ENCODE data around the gene C4orf50.

Gene C4orf50

GRCh38 chr4:6044276-6044675, 26.0 kb upstream of the C4orf50 start:
- DNase-seq (ENCODE audit: low read depth, low spot score), result no peak
- H3K27me3 ChIP-seq (ENCODE audit: control insufficient read depth, insufficient read depth, low read length), result no peaks in the 10 kb centered on the region
- no peaks in the 10 kb centered on the region for H3K4me1 ChIP-seq (ENCODE audit: control insufficient read depth, insufficient read depth, low read length)
- no peaks in the 10 kb centered on the region for H3K9me3 ChIP-seq (ENCODE audit: control insufficient read depth, insufficient read depth, low read length)
- no peak overlapping the region for H3K27ac ChIP-seq (ENCODE audit: low read length)
- no peak overlapping the region for H3K4me3 ChIP-seq (ENCODE audit: low read length)
- no peaks in the 10 kb centered on the region for H3K36me3 ChIP-seq (ENCODE audit: control insufficient read depth, insufficient read depth, low read length)
- WGBS (ENCODE audit: insufficient coverage, insufficient read length), result no CpG with 5 or more reads among the region's 9 CpGs

GRCh38 chr4:6043843-6044242, 25.6 kb upstream of the C4orf50 start:
- H3K36me3 ChIP-seq (ENCODE audit: control insufficient read depth, insufficient read depth, low read length), result no peaks in the 10 kb centered on the region
- no peaks in the 10 kb centered on the region for H3K9me3 ChIP-seq (ENCODE audit: control insufficient read depth, insufficient read depth, low read length)
- H3K4me1 ChIP-seq (ENCODE audit: control insufficient read depth, insufficient read depth, low read length), result no peaks in the 10 kb centered on the region
- H3K4me3 ChIP-seq (ENCODE audit: low read length), result no peak overlapping the region
- WGBS (ENCODE audit: insufficient coverage, insufficient read length), result no CpG with 5 or more reads among the region's 7 CpGs
- H3K27ac ChIP-seq (ENCODE audit: low read length), result no peak overlapping the region
- no peaks in the 10 kb centered on the region for H3K27me3 ChIP-seq (ENCODE audit: control insufficient read depth, insufficient read depth, low read length)
- DNase-seq (ENCODE audit: low read depth, low spot score), result no peak

GRCh38 chr4:6043188-6043587, 25.0 kb upstream of the C4orf50 start:
- Histone ChIP-seq H3K4me3 (ENCODE audit: low read length) (no peak overlapping the region), H3K27ac (ENCODE audit: low read length) (no peak overlapping the region), H3K4me1 (ENCODE audit: control insufficient read depth, insufficient read depth, low read length) (no peaks in the 10 kb centered on the region), H3K9me3 (ENCODE audit: control insufficient read depth, insufficient read depth, low read length) (no peaks in the 10 kb centered on the region), H3K27me3 (ENCODE audit: control insufficient read depth, insufficient read depth, low read length) (no peaks in the 10 kb centered on the region), H3K36me3 (ENCODE audit: control insufficient read depth, insufficient read depth, low read length) (no peaks in the 10 kb centered on the region)
- DNase-seq (ENCODE audit: low read depth, low spot score), result no peak
- WGBS (ENCODE audit: insufficient coverage, insufficient read length), result no CpG with 5 or more reads among the region's 13 CpGs

- Histone ChIP-seq H3K4me1 (ENCODE audit: control insufficient read depth, insufficient read depth, low read length) (no peaks in the 10 kb centered on the region), H3K27ac (ENCODE audit: low read length) (no peak overlapping the region), H3K9me3 (ENCODE audit: control insufficient read depth, insufficient read depth, low read length) (no peaks in the 10 kb centered on the region), H3K4me3 (ENCODE audit: low read length) (no peak overlapping the region), H3K36me3 (ENCODE audit: control insufficient read depth, insufficient read depth, low read length) (no peaks in the 10 kb centered on the region), H3K27me3 (ENCODE audit: control insufficient read depth, insufficient read depth, low read length) (no peaks in the 10 kb centered on the region)
- no CpG with 5 or more reads among the region's 21 CpGs for WGBS (ENCODE audit: insufficient coverage, insufficient read length)
- DNase-seq (ENCODE audit: low read depth, low spot score), result no peak
These were observed 24.2 kb upstream of the C4orf50 start for GRCh38 chr4:6042293-6043063.

GRCh38 chr4:6041800-6042199, 23.6 kb upstream of the C4orf50 start:
- Histone ChIP-seq H3K4me1 (ENCODE audit: control insufficient read depth, insufficient read depth, low read length) (no peaks in the 10 kb centered on the region), H3K36me3 (ENCODE audit: control insufficient read depth, insufficient read depth, low read length) (no peaks in the 10 kb centered on the region), H3K9me3 (ENCODE audit: control insufficient read depth, insufficient read depth, low read length) (no peaks in the 10 kb centered on the region), H3K27me3 (ENCODE audit: control insufficient read depth, insufficient read depth, low read length) (no peaks in the 10 kb centered on the region), H3K27ac (ENCODE audit: low read length) (no peak overlapping the region), H3K4me3 (ENCODE audit: low read length) (no peak overlapping the region)
- no CpG with 5 or more reads among the region's 5 CpGs for WGBS (ENCODE audit: insufficient coverage, insufficient read length)
- no peak for DNase-seq (ENCODE audit: low read depth, low spot score)

- Histone ChIP-seq H3K27me3 (ENCODE audit: control insufficient read depth, insufficient read depth, low read length) (no peaks in the 10 kb centered on the region), H3K4me3 (ENCODE audit: low read length) (no peak overlapping the region), H3K36me3 (ENCODE audit: control insufficient read depth, insufficient read depth, low read length) (no peaks in the 10 kb centered on the region), H3K4me1 (ENCODE audit: control insufficient read depth, insufficient read depth, low read length) (no peaks in the 10 kb centered on the region), H3K27ac (ENCODE audit: low read length) (no peak overlapping the region), H3K9me3 (ENCODE audit: control insufficient read depth, insufficient read depth, low read length) (no peaks in the 10 kb centered on the region)
- WGBS (ENCODE audit: insufficient coverage, insufficient read length), result no CpG with 5 or more reads among the region's 8 CpGs
- DNase-seq (ENCODE audit: low read depth, low spot score), result no peak
These were observed 20.5 kb upstream of the C4orf50 start for GRCh38 chr4:6038711-6039110.

- Histone ChIP-seq H3K9me3 (ENCODE audit: control insufficient read depth, insufficient read depth, low read length) (no peaks in the 10 kb centered on the region), H3K4me3 (ENCODE audit: low read length) (no peak overlapping the region), H3K27me3 (ENCODE audit: control insufficient read depth, insufficient read depth, low read length) (no peaks in the 10 kb centered on the region), H3K4me1 (ENCODE audit: control insufficient read depth, insufficient read depth, low read length) (no peaks in the 10 kb centered on the region), H3K27ac (ENCODE audit: low read length) (no peak overlapping the region), H3K36me3 (ENCODE audit: control insufficient read depth, insufficient read depth, low read length) (no peaks in the 10 kb centered on the region)
- no CpG with 5 or more reads among the region's 16 CpGs for WGBS (ENCODE audit: insufficient coverage, insufficient read length)
- no peak for DNase-seq (ENCODE audit: low read depth, low spot score)
These were observed 17.6 kb upstream of the C4orf50 start for GRCh38 chr4:6035786-6036185.

DNA sequence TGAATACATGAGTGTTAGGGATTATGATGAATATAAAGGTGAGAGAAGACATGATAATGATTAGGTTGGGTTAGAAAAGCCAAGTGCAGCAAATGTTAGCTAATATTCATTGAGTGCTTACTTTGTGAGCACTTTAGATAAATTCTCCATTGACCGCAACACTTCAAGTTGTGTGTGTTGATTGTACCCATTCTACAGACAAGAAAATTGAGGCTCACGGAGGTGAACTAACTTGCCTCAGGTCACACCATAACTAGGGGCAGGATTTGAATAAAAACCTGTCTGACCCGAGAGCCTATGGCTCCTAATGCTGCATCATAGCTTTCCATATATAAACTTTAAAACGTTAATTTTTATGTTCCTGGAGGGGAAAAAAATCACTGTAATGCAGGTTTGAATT, 15.2 kb upstream of the C4orf50 start:
- Histone ChIP-seq H3K9me3 (ENCODE audit: control insufficient read depth, insufficient read depth, low read length) (no peaks in the 10 kb centered on the region), H3K36me3 (ENCODE audit: control insufficient read depth, insufficient read depth, low read length) (no peaks in the 10 kb centered on the region), H3K4me3 (ENCODE audit: low read length) (no peak overlapping the region), H3K4me1 (ENCODE audit: control insufficient read depth, insufficient read depth, low read length) (0 out of 2 replicates have a peak, but pooled peaks cover 1% of the 10 kb centered on the region), H3K27me3 (ENCODE audit: control insufficient read depth, insufficient read depth, low read length) (no peaks in the 10 kb centered on the region), H3K27ac (ENCODE audit: low read length) (no peak overlapping the region)
- DNase-seq (ENCODE audit: low read depth, low spot score), result no peak
- no CpG with 5 or more reads among the region's 4 CpGs for WGBS (ENCODE audit: insufficient coverage, insufficient read length)

DNA sequence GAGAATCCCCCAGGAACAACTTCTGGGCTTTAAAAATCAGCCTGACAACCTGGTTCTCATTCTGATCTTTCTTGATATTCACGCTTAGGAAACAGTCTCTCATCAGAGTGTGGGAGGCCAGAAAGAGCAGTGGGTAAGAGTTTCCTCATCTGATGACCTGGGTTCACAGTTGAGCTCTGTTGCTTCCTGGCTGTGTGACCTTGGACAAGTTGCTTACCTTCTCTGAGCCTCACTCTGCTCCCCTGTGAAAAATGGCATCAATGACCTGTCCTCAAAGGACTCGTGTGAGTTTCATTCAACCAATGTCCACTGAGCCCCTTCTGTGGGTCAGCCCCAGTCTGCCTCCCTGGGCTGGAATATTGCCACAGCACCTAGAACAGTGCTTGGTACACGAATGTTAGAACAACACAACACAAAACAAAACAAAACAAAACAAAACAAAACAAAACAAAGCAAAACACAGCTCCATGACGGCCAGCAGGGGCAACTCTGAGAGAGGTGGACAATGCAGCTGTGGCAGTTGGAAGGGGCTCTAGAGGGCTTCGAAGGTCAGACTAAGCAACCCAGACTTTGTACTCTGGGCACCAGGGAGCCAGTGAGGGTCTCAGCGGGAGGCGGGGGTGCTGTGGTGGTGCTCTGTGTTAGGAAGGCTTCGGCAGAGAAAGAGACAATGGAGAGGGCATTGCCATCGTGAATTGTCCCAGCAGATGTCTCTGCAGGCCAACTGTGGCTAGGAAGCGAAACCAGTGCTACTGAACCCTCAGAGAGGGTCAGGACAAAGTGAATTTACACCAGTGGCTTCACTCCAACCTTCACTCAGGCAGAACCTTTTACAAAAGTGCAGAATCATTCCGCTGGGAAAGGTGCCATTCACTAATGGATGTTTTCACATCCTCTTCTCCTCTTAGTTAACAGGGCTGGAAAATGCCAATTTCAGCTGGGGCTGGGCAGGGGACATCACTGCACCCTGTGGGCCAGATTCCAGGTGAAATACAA, 14.3 kb upstream of the C4orf50 start:
- DNase-seq (ENCODE audit: low read depth, low spot score), result no peak
- 0 out of 2 replicates have a peak, but pooled peaks cover 1% of the 10 kb centered on the region for H3K4me1 ChIP-seq (ENCODE audit: control insufficient read depth, insufficient read depth, low read length)
- no CpG with 5 or more reads among the region's 11 CpGs for WGBS (ENCODE audit: insufficient coverage, insufficient read length)
- H3K27ac ChIP-seq (ENCODE audit: low read length), result no peak overlapping the region
- H3K9me3 ChIP-seq (ENCODE audit: control insufficient read depth, insufficient read depth, low read length), result no peaks in the 10 kb centered on the region
- H3K27me3 ChIP-seq (ENCODE audit: control insufficient read depth, insufficient read depth, low read length), result no peaks in the 10 kb centered on the region
- no peak overlapping the region for H3K4me3 ChIP-seq (ENCODE audit: low read length)
- no peaks in the 10 kb centered on the region for H3K36me3 ChIP-seq (ENCODE audit: control insufficient read depth, insufficient read depth, low read length)

DNA sequence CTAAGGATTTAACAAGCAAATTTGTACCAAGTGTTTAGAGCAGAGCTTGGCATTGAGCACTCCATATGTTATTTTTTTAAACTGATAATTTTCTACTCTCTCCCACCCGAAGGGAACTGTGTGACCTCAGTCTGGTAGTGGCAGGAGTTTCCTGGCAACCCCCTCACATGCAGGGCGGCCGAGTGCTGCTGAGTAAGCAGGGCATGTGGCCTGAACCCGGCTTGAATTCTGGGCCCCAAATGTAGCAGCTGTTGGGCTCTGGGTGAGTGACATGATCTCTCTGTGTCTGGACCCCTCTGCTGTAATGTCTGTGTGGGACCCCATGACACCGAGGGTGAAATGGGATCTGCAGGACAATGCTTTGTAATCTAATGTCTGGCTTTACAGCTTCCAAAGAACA, 13.6 kb upstream of the C4orf50 start:
- no peaks in the 10 kb centered on the region for H3K9me3 ChIP-seq (ENCODE audit: control insufficient read depth, insufficient read depth, low read length)
- no peak overlapping the region for H3K4me3 ChIP-seq (ENCODE audit: low read length)
- no peaks in the 10 kb centered on the region for H3K27me3 ChIP-seq (ENCODE audit: control insufficient read depth, insufficient read depth, low read length)
- H3K27ac ChIP-seq (ENCODE audit: low read length), result no peak overlapping the region
- H3K36me3 ChIP-seq (ENCODE audit: control insufficient read depth, insufficient read depth, low read length), result no peaks in the 10 kb centered on the region
- DNase-seq (ENCODE audit: low read depth, low spot score), result no peak
- no CpG with 5 or more reads among the region's 5 CpGs for WGBS (ENCODE audit: insufficient coverage, insufficient read length)
- H3K4me1 ChIP-seq (ENCODE audit: control insufficient read depth, insufficient read depth, low read length), result 0 out of 2 replicates have a peak, but pooled peaks cover 1% of the 10 kb centered on the region
